NCI-H345 treated with DMSO at 0.1 percent for 48 hours (cell line): ENCODE measurements around the gene FNDC10.
"Not testable (repeated sequence)": the region's sequence is repeated elsewhere in the genome, so short reads cannot be mapped to it uniquely, and the experiment has no call there.

Experiments used
- DNase-seq: peaks from one replicate; lab custom pipeline; 2025; ENCODE audit not compliant: unreplicated experiment; lab: John Stamatoyannopoulos, UW

FNDC10 gene

DNA sequence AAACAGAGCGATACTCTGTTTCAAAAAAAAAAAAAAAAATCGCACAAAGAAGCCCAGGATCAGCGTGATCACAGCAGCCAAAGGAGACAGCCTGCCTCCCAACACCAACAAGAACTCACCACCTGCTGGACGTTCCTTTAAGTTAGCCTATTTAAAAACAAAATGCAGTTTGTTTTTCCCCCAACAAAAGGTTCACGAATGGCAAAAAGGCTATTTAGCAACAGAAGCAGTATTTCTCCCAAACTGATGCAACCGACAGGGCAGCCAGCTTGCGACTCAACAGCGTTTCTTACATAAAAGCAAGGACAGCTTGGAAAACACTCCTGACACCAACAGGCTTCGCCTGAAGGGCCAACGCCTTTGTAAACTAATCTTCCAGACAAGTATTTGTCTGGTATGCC is 32.0 kb downstream of the FNDC10 start:
- no peak for DNase-seq

DNA sequence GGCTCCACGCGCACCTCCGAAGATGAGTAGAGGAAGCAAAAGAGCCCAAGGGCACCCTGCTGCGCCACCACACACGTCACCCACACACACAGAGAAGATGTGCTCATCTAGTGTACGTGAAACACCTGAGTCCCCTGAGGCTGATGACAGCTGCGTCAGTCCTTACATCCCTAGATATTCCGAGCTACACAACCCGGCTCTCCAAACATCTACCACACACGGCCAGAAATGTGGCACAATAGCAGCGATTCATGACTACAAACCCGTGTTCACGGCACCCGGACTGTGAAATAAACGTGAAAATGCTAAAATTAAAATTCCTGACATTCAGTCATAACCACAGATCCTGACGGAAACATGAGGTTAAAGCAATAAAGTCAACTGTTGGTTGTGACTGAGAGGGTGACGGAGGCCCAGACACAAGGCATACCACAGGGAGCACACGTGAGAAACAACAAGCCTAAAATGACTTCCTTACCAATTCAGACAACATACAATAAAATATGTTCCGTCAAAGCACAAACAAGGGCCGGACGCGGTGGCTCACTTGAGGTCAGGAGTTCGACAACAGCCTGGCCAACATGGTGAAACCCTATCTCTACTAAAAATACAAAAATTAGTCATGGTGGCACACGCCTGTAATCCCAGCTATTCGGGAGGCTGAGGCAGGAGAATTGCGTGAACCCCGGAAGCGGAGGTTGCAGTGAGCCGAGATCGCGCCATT is 32.6 kb downstream of the FNDC10 start:
- DNase-seq: no peak

DNA sequence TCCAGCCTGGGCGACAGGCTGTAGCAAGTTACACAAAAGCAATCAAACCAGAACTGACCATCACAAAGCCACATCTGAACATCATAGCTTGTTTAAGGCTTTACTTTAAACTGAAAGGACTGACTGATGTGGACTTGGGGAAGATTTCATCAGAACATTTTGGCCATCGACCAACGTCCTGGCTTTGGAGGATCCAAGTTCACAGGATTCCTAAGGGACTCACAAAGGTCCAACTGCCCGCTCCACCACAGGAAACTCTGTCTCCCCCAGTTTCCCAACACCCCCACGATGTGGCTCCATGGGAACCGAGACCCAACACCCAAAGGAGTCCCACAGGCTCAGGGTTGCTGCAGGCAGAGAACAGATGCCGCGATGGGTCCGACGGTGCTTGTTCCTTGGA is 34.6 kb downstream of the FNDC10 start:
- no peak for DNase-seq

DNA sequence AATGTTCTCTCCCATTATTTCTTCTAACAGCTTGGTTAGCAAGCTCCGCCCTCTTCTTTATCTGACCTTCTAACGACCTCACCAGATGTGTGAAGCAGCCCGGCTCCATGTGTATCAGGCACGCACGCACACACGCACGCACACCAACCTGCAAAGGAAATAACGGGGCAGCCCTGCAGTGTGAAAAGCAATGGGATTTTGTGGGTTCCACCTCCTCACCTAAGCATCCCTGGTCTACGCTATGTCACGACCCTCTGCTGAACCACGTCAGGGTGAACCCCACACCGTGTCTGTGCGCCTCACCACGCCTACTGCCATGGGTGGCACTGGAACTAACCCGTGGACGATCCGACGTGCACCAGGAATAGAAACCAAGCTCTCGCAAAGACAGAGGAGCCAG is 35.7 kb downstream of the FNDC10 start:
- no peak for DNase-seq

DNA sequence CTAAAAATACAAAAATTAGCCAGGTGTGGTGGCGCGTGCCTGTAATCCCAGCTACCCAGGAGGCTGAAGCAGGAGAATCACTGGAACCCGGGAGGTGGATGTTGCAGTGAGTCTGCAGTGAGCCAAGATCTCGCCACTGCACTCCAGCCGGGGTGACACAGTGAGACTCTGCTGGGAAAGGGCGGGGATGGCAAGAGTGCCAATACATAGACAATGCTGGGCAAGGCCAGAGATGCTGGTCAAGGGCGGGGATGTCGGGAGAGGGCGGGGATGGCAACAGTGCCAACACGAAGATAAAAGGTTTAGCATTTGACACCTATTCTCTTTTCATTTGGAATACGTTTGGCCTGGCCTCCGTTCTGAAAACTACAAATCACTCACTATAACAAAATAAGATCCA is 36.2 kb downstream of the FNDC10 start:
- no peak for DNase-seq

DNA sequence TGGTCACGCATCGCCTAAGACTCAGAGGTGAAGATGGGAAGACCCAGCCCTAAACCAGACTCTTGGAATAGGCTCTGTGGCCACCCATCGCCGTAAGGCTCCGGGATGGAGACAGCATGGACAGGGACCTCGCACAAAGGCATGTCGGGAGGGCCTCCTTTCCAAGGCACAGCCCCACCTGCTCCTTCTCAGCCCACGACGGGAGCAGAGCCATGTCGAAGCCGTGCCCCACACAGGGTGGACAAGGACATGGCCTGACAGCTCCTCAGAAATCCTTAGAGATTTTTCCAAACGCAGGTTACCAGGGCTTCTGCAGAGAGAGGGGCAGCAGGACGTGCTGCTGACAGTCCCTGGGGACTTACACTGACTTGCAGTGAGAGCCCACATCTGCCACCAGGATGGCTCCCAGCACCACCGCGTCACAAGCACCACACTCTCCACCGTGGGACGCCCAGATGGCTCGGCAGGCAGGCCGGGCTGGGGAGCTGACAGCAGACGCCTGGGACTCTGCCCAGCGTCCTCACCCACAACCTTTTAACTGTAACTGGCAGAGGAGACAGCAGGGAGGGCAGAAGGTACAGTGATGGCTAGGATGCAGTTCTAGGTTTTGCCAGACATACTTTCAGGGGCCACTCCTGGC is 37.3 kb downstream of the FNDC10 start:
- DNase-seq: no peak

DNA sequence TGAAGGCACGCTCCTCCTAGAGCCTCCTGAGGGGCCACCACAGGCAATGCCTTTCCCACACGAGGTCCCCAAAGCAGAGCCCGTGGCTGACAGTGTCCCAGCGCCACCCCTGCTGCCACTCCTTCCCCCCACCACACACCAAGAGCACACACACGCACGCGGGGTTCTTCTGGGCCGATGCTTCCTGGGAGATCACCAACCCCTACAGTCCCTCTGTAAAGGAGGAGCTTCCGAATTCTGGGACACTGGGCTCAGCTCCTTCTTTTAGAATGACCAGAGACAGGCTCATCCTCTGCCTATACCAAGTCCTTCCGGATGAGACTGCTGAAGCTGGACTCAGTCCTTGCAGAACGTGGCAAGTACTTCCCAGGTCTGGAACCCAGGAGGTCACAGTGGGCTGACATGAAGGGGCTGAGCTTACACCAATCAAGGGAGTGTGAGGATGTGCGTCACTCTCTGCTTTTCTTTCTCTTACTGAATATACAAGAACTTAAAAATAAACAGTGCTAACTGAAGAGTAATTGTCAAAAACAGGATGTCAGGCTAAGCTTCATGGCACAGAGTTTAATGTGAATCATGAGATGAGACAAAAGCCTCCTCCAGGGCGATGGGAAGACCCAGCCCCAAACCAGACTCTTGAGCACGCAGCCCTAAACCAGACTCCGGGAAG is 38.0 kb downstream of the FNDC10 start:
- DNase-seq: no peak

DNA sequence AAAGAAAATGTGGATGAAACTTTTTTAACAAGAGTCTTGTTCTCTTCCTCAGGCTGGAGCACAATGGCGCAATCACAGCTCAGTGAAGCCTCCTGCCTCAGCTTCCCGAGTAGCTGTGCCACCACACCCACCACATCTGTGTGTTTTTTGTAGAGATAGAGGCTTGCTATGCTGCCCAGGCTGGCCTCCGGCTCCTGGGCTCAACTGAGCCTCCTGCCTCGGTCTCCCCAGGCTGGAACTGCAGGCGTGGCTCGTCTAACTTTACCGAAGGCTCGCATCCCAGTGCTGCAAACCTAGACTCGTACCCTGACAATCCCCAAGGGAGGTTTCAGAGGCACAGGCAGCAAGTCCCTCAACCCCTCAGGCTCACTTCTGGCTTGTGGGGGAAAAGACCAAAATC is 39.8 kb downstream of the FNDC10 start:
- no peak for DNase-seq

DNA sequence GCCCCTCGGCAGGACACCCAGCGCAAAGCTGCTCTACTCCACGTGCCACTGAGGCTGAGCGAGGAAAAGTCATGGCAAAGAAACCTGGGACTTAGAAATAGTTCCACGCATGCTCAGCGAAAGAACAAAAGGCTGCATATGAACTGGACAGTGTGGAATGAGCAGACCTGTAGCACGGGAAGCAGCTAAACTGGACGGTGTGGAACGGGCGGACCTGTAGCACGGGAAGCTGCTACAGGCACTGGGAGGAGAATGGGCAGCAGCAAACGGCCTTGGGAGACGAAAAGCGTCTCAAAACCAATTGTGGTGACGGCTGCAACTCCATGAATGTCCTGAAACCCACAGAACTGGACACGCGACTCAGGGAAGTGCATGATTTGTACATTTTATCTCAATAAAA is 40.9 kb downstream of the FNDC10 start:
- DNase-seq: no peak

DNA sequence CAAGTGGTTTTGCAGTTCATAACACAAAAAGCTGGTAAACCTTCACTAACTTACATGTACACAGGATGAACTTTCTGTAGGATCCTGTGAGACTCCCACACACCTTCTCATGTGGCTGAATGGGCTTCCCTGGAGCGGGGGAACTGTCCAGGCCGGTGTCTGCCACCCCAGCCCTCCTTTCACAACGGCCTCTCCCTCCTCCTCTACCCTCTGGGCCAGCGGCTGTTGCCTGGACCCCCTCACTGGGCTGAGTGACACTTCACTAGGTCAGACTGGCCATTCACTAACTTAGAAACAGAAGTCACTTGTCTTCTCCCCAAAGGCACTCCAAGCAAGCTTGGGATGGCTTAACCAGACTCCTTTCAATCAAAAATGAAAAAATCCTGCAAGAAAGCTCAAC is 41.3 kb downstream of the FNDC10 start:
- DNase-seq: no peak

DNA sequence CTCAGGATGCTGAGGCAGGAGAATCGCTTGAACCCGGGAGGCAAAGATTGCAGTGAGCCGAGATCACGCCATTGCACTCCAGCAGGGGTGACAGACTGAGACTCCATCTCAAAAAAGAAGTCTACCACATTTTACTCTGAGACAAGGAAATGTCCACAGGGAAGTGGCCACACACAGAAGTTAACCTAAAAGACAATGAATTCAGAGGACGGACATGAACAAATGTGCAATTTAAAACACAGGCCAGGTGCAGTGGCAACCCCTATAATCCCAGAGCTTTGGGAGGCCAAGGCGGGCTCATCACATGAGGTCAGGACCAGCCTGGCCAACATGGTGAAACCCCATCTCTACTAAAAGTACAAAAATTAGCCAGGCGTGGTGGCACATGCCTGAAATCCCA is 42.2 kb downstream of the FNDC10 start:
- not testable (repeated sequence) for DNase-seq

DNA sequence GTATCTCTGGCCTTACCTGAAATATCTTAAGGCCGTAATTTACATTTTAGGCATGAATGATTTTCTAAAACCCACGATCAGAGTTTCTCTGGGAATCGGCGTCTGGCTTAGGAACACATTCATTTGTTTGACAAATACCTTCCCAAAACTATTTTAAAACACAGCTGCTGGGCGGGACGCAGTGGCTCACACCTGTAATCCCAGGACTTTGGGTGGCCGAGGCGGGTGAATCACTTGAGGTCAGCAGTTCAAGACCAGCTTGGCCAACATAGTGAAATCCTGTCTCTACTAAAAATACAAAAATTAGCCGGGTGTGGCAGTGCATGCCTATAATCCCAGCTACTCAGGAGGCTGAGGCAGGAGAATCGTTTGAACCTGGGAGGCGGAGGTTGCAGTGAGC is 43.0 kb downstream of the FNDC10 start:
- not testable (repeated sequence) for DNase-seq

DNA sequence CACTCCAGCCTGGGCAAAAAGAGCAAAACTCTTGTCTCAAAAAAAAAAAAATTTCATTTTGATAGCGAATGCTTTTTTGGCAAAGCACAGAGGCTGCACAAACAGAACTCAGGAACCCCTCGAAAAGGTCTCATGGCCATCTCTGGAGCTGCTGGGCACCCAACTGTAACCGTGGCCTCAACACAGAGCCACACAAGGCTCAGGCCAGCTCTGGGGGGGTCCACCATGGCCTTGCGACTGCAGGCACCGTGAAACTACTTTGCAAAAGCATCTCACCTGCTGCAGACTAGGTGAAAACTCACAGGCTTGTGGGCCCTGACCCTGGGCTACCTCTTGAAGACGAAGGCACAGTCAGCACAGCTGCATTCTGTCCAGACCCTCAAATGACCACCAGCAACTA is 43.4 kb downstream of the FNDC10 start:
- no peak for DNase-seq

DNA sequence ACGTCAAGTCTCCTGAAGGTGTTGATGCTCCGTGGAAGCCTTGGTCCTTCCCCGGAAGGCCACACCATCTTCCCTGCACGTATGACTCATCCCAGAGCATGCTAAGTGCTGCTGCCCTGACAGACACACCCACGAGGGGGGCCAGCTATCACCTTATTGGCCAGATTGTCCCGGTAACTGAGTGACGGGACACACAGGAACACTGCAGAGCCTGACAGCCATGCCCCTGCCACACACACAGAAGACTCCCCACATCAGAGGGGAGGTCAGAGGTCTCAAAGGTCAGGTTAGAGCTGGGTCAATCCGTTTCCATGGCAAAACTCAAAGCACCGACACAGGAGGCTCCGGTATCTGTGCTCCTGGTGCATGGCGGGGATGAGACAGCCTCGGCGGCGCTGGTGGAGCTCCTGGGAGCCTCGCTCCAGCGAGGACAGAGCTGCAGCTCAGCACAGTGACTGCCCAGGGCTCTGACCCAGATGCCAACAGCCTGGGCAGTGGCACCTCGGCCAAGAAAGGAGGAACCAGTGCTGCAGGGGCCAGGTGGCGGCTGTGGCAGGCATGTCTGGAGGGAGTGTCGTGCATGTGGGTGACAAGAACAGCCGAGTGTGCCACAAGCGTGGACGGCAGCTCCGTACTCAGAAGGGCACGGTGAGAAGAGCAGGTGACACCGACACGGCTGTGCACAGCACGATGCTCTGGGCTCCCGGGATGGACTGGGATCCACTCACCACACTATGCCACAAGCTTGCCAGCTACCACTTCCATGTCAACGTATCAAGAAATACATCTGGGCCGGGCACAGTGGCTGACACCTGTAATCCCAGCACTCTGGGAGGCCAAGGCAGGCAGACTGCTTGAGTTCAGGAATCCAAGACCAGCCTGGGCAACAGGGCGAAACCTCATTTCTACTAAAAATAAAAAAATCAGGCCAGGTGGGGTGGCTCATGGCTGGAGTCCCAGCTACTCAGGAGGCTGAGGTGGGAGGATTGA is 44.7 kb downstream of the FNDC10 start:
- DNase-seq: no peak

DNA sequence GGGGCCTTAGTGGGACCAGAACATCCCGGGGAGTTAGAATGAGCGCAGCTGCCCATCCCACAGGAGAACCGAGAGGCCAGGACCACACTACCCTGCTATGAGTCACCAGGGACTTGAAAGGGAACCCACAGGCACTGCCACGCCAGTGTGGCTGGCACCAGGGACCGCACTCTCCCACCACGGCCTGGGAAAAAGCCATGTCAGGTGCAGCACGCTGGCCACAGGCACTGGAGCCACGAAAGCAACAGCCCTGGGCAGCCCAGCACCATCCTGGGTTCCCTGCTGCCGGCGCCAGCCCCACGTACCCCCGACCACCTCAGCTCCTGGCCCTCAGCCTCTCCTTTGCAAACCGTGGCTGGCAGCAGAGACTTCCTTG is 45.4 kb downstream of the FNDC10 start:
- no peak for DNase-seq

DNA sequence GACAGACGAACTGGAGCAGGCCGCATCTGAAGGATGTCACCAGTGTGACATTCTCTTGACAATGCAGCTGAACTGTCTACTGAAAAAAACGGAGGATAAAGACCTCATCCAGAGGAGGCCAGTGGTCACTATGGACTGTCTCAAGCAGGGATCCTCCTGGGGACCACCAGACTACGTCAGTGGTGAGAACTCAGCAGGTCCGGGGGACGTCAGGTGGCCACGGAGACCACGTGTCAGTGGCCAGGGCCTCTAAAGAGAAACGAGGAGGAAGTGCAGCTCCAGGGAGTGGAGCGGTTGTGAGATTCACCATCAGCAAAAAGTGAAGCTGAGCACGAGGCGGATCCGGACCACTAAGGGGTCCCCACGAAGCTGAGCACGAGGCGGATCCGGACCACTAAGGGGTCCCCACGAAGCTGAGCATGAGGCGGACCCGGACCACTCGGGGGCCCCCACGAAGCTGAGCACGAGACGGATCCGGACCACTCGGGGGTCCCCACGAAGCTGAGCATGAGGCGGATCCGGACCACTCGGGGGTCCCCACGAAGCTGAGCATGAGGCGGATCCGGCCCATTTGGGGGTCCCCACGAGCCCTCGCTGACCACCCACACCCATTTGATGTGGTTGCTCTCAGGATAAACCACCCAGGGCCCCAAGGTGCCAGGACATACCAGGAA is 46.0 kb downstream of the FNDC10 start:
- no peak for DNase-seq

DNA sequence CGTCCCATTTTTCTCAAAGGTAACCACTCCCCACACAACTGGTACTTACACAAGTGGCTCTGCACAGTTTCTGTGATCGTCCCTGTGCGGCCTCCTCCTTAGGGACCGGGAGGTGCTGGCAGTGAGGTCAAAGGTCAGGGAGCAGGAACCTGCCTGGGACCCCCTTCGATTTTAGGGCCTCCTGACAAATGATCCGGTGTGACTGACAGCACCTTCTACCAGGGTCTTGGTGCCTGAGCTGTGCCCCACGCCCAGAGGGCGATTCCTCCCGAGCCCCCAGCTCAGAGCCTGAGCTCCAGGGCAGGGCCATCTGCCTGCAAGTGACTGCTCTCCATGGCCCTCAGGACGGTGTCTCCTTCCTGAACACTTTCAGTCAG is 47.7 kb downstream of the FNDC10 start:
- no peak for DNase-seq

DNA sequence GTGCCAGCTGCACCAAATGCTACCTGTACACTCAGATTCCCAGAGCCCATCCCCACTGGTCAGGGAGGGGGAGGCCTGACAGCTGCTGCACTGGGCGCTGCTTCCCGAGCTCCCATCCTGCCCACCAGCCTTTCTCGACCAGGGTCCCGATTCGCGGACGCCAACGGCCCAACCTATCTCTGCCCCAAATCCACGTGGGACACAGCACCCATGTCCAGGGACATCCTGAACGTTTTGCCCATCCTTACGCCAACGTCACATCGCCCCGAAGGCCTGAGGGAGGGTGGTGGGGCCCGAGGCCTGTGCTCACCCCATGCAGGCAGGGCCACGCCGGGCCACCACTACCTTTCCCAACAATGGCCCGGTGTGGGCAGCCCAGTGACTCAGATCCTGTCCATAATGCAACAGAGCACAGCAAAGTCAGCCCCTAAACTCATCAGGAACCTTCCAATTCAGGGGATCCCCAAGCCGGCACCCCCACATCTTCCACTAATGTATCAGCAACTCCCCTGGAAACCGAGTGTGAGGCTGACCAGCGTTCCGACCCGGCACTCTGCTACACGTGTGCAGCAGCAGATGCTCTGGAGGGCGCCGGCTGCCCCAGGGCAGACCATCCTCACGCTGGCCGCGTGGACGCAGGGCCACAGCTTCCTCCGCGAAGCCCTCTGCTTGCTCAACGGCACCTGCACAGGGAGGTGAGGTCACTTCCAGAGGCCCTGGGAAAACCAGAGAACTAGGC is 48.2 kb downstream of the FNDC10 start:
- no peak for DNase-seq

DNA sequence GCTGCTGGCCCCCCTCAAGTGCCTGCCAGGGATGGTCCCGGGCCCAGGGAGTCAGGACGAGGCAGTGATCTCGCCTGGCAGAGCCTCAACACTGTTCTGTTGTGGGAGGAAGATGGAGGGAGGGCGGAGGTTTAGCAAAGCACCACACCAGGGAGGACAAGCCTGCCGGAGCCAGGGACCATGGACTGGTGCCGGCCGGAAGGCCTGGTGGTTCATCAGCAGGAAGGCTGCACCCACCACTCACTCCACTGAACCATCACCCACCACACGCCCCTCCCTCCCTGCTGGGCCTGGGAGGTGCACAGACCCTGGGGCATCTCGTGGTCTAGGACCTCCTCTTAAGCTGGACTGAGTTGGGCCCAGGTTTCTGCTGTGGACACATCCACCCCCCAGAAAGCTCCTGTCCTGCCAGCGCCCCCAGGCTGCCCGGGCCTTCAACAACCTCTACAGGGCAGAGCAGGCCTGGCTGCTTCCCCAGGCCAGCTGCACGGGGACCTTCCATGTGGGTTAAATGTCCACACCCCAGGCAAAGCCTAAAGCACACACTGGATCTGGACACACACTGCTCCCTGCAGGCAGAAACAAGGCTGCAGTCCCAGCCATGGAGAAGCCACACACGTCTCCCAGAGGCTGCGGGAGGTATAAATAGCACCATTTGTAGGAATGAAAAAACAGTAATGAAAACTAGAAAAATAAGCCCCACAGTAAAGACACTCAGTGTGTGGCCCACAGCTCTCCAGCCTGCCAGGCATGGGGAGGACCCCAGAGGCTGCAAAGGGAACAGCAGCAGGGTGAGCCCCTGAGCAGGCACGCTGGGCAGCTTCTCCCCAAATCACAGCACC is 49.1 kb downstream of the FNDC10 start:
- no peak for DNase-seq
